GM21360 (cell line): Measurements from ENCODE around the gene OLFM2.
"Not testable (repeated sequence)": the region's sequence is repeated elsewhere in the genome, so short reads cannot be mapped to it uniquely, and the experiment has no call there.

ENCODE experiments used
- ATAC-seq: cut with Tn5 transposase; IDR thresholded peaks from one replicate; pipeline ENCODE4 v1.9.1; 2021; ENCODE audit warnings: mild to moderate bottlenecking, moderate library complexity; ENCODE audit not compliant: unreplicated experiment

Gene OLFM2

DNA sequence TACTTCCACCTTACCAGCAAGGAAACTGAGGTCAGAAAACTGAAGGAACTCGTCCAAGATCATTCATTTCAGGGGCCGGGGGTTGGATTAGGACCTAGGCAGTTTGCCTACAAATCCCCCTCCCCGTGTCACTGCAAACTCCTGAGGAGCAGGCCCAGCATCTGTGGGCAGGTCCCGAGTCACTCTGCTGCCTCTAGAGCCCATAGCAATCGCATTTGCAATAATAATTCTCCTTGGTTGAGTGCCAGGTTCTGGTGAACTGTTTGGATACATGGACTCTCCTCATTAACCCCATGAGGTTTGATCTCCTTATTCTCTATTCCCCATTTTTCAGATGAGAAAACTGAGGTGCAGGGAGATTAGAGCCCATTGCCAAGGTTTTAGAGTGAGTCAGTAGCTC lies 100.3 kb downstream of the OLFM2 start:
- no peak for ATAC-seq

DNA sequence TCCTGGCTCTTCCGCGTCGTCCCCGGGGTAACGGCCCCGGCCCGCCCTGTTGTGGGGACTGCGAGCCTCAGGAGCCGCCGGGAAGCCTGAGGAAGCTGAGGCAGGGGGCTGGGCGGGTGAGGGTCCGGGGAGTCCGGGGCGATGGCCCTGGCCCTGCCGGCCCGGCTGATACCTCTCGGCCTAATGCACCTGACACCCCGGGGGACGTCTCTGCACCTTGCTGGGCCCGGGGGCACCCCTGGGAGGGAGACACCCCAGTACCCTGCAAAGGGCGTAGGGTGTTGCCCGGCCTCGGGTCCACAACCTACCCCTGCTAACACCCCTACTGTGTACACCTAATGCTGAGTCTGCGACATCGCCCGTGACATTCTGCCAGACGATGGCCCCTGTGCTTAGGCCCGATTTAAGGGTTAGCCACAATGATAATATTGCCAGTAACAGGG lies 100.8 kb downstream of the OLFM2 start:
- ATAC-seq = peak; percentile 17

DNA sequence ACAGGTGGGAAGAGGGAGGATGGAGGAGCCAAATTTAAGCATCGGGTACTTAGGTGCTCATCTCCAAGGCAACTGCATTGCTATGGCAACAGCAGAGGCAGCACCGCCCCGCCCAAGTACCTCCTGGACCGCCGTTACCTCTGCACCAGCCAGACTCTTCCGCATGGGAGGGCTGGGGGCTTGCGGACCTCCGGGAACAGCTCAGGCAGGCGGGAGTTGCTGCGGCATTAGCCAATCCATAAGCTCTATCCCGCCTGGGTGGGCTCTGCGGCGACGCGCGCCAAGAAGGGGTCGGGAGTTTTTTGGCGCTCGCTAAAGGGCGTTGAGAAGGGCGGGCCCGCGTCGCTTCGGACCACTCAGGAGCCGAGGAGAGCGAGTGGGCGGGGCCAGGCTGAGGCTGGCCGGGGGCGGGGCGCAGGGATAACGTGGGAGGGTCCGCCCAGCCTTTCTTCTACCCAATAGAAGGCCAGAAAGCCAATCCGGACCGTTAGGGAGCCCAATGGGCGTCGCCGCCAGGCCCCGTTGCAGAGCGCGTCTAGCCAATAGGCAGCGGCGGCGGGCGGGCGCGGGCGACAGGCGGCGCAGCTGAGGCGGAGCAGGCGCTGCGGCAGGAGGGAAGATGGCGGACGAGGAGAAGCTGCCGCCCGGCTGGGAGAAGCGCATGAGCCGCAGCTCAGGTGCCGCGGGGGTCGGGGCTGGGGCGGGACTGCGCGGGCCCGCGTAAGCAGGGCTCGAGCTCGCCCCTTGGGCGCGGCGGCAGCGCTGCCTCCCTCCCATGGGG lies 101.4 kb downstream of the OLFM2 start, which contains the start of gene PIN1:
TSS of gene PIN1 (plus strand) at position 593 of the 781 bp plus-strand sequence. CDS start at position 620, 27 bp downstream.
- ATAC-seq = peak; percentile 95

DNA sequence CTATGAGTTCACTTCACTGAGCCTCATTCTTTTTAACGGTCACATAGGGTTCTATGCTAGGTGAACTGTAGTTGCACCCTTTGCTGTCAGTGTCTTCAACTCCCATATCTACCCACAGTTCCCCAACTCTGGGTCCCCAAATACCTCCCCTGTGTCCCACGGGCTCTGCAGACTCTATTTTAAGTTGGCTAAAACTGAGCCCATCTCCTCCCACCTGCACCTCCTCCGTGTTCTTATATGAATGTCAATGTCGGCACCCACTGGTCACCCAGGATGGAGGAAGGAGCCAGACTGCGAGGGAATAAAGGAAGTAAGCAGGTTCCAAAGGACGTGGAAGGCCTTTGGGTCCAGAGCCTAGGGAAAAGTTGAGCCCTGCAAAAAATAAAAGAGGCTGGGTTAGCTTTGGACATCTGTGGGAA lies 102.0 kb downstream of the OLFM2 start:
- ATAC-seq = no peak

DNA sequence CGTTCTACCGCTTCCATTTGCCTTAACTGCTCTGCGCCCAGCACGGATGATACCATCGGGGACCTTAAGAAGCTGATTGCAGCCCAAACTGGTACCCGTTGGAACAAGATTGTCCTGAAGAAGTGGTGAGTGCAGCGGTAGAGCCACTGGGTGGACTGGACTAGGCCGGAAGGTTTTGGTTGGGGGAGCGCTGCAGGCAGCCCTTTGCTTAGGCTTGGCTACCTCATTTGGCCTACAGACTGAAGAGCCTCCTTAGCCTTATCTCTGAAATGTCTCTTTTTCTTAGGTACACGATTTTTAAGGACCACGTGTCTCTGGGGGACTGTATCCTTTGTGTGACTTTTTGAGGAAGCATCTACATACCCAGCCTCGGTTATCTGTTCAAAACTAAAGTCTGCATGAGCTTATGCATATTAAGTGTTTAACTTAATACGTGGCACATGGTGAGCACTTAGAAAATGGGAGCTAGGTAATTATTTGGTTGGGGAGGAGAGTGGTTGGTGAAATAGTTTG lies 107.7 kb downstream of the OLFM2 start:
- ATAC-seq = no peak

DNA sequence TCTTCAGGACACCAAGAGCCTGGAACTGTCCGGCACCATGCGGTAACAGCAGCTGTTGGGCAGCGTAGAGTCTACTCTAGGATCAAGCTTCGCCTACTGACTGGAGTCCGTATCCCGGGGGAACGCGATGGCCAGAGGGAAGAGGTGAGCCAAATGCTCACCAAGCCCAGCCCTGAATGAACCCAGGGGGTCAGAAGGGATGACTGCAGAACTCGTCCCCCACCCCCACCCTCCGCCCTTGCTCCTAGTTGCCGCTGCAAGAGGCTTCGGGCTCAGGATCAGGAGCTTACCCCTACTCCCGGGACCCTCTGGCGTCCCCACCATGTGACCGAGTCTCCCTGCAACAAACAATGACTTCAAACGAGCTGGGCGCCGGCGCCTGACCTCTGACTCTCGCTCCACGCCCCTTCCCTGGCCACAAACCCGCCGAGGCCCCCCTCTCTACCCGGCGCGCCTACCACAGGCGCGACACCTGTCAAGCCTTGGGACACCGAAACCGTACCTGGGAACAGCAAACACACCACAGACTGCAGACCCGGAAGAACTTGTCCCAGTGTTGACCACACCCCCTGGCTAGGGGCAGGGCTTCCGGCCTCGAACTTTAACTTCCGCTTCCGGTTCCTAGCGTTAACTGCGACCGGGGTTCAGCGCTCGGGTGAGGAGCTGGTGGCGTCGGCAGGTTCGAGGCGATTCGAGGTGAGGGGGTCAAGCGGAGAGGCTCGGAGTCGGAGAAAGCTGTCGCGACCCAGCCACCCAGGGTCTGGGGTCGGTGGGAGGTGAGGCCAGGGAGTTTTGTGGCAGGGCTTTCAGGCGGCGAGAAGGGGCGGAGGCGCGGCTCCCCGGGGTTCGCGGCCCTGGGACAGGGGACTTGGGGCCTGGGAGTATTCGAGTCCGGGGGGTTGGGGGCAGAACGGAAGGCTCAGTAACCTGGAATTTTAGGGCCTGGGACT lies 108.8 kb downstream of the OLFM2 start, which contains the start of gene UBL5:
TSS of gene UBL5 (plus strand) at position 630 of the 950 bp plus-strand sequence. CDS start 420 bp downstream, outside the sequence.
- ATAC-seq = peak; percentile 68

DNA sequence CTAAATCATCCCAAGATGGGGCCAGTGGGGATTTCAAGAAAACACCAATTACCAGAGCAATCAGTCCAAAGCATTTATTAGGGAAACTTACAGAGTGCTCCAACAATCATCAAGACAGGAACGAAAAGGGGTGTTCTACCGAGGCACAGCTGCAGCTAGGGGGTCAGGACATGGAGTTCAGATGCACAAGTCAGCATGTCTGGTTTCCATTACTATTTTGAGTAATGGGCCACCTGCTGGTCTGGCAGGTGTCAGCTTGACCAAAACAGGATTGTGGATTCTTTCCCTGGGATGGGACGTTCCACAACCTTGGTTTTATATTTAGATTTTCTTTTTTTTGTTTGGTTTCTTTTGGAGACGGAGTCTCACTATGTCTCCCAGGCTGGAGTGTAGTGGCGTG lies 112.5 kb downstream of the OLFM2 start:
- no peak for ATAC-seq

DNA sequence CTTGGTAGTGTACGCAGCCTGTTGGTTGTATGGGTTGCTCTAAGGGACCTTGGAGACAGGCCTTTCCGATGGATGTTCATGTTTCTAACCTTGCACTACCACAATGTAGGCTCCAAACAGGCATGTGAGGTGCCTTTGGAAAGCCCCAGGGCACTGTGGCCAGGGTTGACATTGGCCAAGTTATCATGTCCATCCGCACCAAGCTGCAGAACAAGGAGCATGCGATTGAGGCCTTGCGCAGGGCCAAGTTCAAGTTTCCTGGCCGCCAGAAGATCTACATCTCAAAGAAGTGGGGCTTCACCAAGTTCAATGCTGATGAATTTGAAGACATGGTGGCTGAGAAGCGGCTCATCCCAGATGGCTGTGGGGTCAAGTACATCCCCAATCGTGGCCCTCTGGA lies 116.3 kb downstream of the OLFM2 start:
- ATAC-seq = not testable (repeated sequence)

DNA sequence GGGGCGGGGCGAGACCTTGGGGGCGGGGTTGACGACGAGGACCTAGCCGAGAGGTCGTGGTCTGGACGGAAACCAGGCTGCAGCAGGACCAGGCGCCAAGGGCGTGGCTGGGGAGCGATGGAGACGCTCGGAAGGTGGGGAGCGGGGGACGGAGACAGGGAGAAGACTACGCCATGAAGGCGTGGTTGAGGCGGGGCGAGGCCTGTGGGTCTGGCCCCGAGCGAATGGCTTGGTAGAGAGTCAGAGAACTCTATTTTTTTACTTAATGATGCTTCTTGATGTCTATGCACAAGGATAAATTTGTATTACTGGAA lies 116.8 kb downstream of the OLFM2 start:
- ATAC-seq = no peak

DNA sequence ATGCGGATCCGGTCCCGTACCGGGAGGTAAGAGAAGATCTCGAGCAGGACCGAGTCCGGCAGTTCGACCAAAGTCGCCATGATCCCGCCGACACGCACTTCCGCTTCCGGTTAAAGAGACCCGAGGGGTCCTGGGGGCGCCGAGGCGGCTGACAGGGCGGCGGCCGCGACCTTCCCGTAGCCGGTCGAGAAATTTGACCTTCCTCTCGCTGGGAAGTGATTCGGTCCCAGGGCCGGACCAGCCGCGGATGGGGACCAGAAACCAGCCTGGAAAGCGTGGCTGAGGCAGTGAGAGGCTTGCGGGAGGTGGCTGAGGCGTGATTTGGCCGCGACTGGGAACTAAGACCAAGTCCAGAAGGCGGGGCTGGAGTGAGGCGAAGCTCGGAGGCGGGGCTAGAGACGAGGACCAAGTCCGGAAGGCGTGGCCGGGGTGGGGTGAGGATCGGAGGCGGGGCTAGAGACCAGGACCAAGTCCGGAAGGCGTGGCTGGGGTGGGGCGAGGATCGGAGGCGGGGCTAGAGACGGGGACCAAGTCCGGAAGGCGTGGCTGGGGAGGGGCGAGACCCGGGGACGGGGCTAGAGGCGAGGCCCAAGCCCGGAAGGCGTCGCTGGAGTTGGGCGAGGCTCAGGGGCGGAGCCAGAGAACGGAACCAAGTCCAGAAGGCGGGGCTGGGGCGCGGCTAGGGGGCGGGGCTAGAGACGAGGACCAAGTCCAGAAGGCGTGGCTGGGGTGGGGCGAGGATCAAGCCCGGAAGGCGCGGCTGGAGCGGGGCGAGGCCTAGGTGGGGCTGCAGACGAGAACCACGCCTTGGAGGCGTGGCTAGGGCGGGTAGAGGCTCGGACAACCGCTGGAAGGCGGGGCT lies 117.3 kb downstream of the OLFM2 start, which contains the start of gene FBXL12:
TSS of gene FBXL12 (minus strand) at position 346 of the 862 bp plus-strand sequence. CDS start at position 80, 266 bp downstream.
- peak; percentile 82 for ATAC-seq

DNA sequence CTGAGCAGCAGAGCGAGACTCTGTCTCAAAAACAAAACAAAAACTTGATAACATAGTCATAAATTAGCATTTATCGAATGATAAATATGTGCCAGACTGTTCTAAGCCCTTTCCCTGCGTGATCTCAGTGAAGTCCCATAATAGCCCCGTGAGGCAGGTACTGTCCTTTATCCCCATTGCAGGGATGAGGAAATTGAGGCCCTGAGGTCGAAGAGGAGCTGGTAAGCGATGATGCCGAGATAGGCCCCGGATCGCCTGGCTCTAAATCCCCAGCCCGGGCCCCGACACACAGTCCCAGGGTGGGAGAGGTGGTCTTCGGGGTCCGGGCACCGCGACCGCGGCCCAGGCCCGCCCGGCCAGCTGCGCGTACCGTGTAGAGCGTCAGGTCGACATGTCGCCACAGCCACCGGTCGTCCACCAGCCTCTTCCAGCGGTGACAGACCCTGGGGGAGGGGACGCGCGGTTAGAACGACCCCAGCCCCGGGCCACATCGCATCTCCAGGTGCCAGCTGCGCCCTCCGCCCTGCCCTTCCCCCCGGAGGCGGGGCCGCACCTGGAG lies 118.1 kb downstream of the OLFM2 start:
- ATAC-seq = no peak

DNA sequence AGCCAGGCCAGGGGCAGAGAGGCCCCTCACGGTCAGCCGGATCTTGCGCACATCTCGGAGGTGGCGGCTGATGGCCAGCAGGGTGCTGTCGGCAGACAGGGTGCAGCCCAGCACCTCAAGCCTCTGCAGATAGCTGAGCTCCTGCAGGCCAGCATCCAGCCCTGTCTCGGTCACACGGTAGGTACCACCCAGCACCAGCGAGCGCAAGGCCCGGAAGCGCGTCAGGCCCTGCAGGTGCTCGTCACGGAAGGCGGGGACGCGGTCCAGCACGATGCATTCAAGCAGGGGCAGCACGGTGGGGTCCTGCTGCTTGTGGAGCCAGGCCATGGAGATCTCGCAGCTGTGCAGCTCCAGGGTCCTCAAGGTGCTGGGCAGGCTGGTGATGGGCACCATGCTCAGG lies 125.2 kb downstream of the OLFM2 start:
- no peak for ATAC-seq

DNA sequence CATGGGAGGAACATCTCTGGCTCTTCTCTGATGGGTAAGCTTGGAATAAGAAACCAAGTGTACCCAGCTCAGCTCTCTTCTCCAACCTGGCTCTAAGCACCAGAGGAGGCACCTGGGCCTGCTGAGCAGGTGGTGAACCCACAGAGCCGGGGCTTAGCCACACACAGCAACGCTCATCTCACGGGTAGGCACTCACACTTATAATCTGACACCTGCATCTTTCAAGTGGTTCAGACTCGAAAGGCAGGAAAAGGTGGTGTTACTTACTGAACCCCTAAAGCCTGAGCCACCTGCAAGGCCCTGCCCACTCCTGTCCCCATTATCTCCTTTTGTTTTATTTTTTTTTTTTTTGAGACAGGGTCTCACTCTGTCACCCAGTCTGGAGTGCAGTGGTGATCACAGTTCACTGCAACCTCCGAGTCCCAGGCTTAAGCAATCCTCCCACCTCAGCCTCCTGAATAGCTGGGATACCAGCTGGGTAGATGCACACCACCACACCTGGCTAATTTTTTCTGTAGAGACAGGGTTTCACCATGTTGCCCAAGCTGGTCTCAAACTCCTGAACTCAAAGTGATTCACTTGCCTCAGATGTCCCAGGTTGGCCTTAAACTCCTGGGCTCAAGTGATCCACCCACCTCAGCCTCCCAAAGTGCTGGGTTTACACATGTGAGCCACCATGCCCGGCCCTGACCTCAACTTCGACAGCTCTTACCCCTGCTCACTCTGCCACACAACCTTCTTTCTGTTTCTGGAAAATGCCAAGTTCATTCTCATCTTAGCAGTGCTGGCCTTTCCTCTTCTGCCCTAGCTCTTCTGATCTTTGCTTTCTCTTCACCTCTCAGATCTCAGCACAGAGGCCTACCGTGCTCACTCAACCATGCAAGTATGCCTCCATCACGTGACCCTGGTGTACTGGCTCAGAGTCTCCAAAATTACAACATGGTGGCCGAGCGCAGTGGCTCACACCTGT lies 127.2 kb downstream of the OLFM2 start:
- ATAC-seq = no peak

DNA sequence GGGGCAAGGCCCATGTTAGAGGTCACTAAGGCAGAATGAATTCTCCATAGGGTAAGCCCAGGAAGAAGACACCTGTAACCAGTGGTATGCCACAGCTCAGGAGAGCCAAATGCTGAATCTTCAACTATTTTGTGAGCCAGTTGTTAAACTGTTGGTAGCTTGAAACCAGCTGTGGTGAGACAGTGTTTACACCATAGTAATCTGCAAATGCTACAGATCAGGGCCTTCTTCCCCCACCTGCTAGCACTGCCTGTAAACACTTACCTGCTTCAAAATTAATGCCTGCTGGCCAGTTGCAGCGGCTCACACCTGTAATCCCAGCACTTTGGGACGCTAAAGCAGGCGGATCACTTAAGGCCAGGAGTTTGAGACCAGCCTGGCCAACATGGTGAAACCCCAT lies 129.5 kb downstream of the OLFM2 start:
- no peak for ATAC-seq
